NCI-H2196 (cell line): ENCODE data around the gene RPL37A.

Source experiments
- DNase-seq: peaks from one replicate; lab custom pipeline; 2025; ENCODE audit not compliant: unreplicated experiment; lab: John Stamatoyannopoulos, UW

The RPL37A gene

GRCh38 chr2:216546241-216546640 is 47.6 kb downstream of the RPL37A start:
- no peak for DNase-seq

- DNase-seq, result no peak
These were observed 48.2 kb downstream of the RPL37A start for GRCh38 chr2:216546641-216547403.

DNA sequence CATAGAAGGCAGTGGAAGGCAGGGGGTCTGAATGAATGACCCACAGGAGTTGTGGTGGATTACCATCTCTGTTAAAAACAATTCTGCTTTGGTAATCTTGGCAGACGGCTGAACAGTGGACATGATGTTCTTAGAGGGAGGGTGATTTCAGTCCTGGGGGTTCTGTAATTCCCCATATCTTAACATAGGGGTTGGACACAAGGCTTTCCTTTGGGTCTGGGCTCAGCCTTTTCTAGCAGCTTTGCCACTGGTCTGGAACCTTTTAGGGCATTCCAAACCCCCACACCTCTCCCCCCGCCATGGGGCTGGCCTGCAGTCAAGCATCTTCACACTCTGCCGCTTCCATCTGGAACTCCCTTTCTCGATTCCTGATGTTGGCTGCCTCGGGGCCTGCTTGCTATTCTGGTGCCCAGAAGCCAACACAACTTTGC is 50.3 kb downstream of the RPL37A start:
- DNase-seq, result no peak

DNA sequence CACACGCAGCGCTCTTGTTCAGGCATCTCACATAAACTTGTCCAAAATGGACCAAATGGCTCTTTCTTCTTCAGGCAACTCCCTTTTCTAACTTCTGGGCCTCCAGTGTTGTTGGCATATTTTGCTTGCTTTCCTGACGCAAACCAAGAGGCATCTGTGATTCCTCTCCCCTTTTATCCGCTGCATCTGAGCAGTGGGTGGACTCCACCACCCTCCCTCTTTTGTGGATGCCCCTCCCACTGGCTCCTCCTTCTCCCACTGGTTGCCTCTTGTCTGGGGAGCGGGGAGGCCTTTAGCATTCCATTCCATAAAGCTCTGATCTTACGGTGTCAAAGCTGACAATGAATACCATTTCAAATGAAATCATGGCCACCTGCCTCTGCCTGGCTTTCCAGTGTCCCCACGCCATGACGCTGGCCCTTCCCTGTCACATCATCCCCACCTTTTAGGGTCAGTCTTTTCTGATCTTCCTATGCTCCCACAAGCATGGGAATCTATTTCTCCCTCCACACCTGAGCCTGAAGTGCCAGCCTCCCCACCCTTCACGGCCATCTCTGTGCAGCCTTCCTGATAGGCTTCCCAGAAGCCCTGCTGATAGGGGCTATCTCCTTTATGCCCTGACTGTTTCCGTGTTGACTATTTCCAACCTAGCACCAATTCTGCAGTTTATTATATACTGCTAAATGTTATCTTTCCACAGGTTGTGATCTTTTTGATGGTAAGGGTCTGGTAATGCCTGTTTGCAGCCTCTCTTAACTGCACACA is 51.5 kb downstream of the RPL37A start:
- no peak for DNase-seq

GRCh38 chr2:216551234-216552068 is 52.8 kb downstream of the RPL37A start:
- DNase-seq, result no peak

DNA sequence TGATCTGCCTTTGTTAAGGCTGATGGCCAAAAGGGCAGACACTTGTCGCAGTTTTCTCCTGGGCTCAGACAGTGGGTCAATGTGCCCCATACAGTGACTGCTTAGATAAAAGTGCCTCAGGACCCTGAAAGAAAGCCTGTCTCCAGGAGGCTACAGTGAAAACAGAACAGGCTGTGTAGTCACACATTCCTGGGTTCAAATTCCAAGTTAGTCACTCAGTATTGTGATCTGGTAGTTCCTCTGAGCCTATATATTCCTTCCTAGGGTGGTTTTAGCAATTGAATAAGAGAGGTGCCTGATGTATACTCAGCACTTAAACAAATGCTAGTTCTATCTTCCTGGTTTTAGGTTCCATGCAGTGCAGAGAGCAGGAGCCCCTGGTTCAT is 54.4 kb downstream of the RPL37A start:
- DNase-seq, result no peak
